HG03103 (cell line): ENCODE data around the gene FBXO33.
A peak's percentile ranks its signal among the peaks of the same experiment; 100 is the strongest.

Source experiments
- ATAC-seq: cut with Tn5 transposase; IDR thresholded peaks from one replicate; pipeline ENCODE4 v1.9.1; 2021; ENCODE audit warnings: low read depth; ENCODE audit not compliant: unreplicated experiment

Gene FBXO33

GRCh38 chr14:39432619-39433451, 602 bp upstream of the FBXO33 start:
- peak; percentile 55 for ATAC-seq

- ATAC-seq = peak; percentile 17
Measured at GRCh38 chr14:39431416-39432178, 636 bp downstream of the FBXO33 start.

GRCh38 chr14:39430762-39431415, 1.3 kb downstream of the FBXO33 start:
- ATAC-seq = no peak

GRCh38 chr14:39428118-39428517, 4.1 kb downstream of the FBXO33 start:
- no peak for ATAC-seq

- ATAC-seq = no peak
Measured at GRCh38 chr14:39426605-39427004, 5.6 kb downstream of the FBXO33 start.

- ATAC-seq = no peak
Measured at GRCh38 chr14:39425947-39426346, 6.3 kb downstream of the FBXO33 start.

GRCh38 chr14:39423793-39424192, 8.4 kb downstream of the FBXO33 start:
- ATAC-seq = no peak

GRCh38 chr14:39422243-39422642, 10.0 kb downstream of the FBXO33 start:
- ATAC-seq = no peak

- no peak for ATAC-seq
Measured at GRCh38 chr14:39419272-39419671, 13.0 kb downstream of the FBXO33 start.

- ATAC-seq = no peak
Measured at GRCh38 chr14:39417014-39417413, 15.2 kb downstream of the FBXO33 start.

GRCh38 chr14:39416072-39416471, 16.2 kb downstream of the FBXO33 start:
- ATAC-seq = no peak

- ATAC-seq = no peak
Measured at GRCh38 chr14:39406560-39406959, 25.7 kb downstream of the FBXO33 start.

GRCh38 chr14:39398382-39398781, 33.9 kb downstream of the FBXO33 start:
- no peak for ATAC-seq

- ATAC-seq = no peak
Measured at GRCh38 chr14:39396448-39396847, 35.8 kb downstream of the FBXO33 start.

- no peak for ATAC-seq
Measured at GRCh38 chr14:39395555-39396254, 36.5 kb downstream of the FBXO33 start.

GRCh38 chr14:39393289-39393688, 38.9 kb downstream of the FBXO33 start:
- no peak for ATAC-seq

- no peak for ATAC-seq
Measured at GRCh38 chr14:39384177-39384576, 48.1 kb downstream of the FBXO33 start.

GRCh38 chr14:39383741-39384140, 48.5 kb downstream of the FBXO33 start:
- ATAC-seq = no peak

- ATAC-seq = no peak
Measured at GRCh38 chr14:39383026-39383660, 49.1 kb downstream of the FBXO33 start.

GRCh38 chr14:39382463-39382862, 49.8 kb downstream of the FBXO33 start:
- ATAC-seq = no peak
